SU-DHL-6 (cell line): Measurements from ENCODE around the gene ITGA8.

ENCODE experiments used
- H2AFZ ChIP-seq: fragments of 200-600 bp; sonication (generic); 2 replicates; pipeline ENCODE4 v1.6.1; 2014; ENCODE audit warnings: low read depth, mild to moderate bottlenecking, moderate library complexity, mixed read lengths, antibody characterized with exemption, low read length; ENCODE audit not compliant: severe bottlenecking
- H3F3A ChIP-seq: fragments of 200-600 bp; shearing (Covaris generic); 2 replicates; pipeline ENCODE4 v1.6.0; 2016; ENCODE audit warnings: antibody characterized with exemption, mild to moderate bottlenecking; ENCODE audit not compliant: insufficient read depth
- H3K27ac ChIP-seq: fragments of 200-600 bp; sonication (generic); 2 replicates; pipeline ENCODE4 v1.5.1; 2016; ENCODE audit warnings: low read depth, mild to moderate bottlenecking, low read length, moderate library complexity, mixed read lengths
- H3K27me3 ChIP-seq: fragments of 200-600 bp; sonication (generic), shearing (Covaris generic); 2 replicates; pipeline ENCODE4 v1.6.0; 2014; ENCODE audit warnings: mild to moderate bottlenecking, low read length
- H3K36me3 ChIP-seq: fragments of 200-600 bp; sonication (generic); 2 replicates; pipeline ENCODE4 v1.6.1; 2014; ENCODE audit warnings: mild to moderate bottlenecking, low read length, mixed read lengths
- H3K4me2 ChIP-seq: fragments of 300-600, 200-600 bp; shearing (Covaris generic), sonication (generic); 2 replicates; pipeline ENCODE4 v1.6.0; 2014; ENCODE audit warnings: low read length, low read depth, mild to moderate bottlenecking; ENCODE audit not compliant: poor library complexity, severe bottlenecking
- H3K4me3 ChIP-seq: fragments of 200-600 bp; sonication (generic); 2 replicates; pipeline ENCODE4 v1.5.1; 2014; ENCODE audit warnings: antibody characterized with exemption, low read length, mild to moderate bottlenecking, mixed read lengths; ENCODE audit not compliant: insufficient read depth, poor library complexity, severe bottlenecking
- H3K79me2 ChIP-seq: fragments of 200-600 bp; sonication (generic); 2 replicates; pipeline ENCODE4 v1.6.1; 2014; ENCODE audit warnings: mild to moderate bottlenecking, low read length, moderate library complexity; ENCODE audit not compliant: insufficient read depth
- H3K9ac ChIP-seq: fragments of 200-600 bp; sonication (generic); 2 replicates; pipeline ENCODE4 v1.7.0; 2014; ENCODE audit warnings: mild to moderate bottlenecking, low read length
- H3K9me2 ChIP-seq: fragments of 200-600 bp; sonication (generic); replicated peaks from 2 replicates; pipeline ENCODE4 v1.6.1; 2014; ENCODE audit warnings: low read length; ENCODE audit not compliant: insufficient read depth
- H3K9me3 ChIP-seq: fragments of 200-600 bp; sonication (generic); 2 replicates; pipeline ENCODE4 v1.6.1; 2014; ENCODE audit warnings: low read length, mixed read lengths; ENCODE audit not compliant: insufficient read depth
- H4K20me1 ChIP-seq: fragments of 200-600 bp; sonication (generic); 2 replicates; pipeline ENCODE4 v1.6.1; 2014; ENCODE audit warnings: low read depth, mild to moderate bottlenecking, antibody characterized with exemption, low read length, moderate library complexity, mixed read lengths
- EZH2phosphoT487 ChIP-seq: fragments of 200-600 bp; sonication (generic), shearing (Covaris generic); conservative IDR thresholded peaks from 2 replicates; pipeline ENCODE4 v1.6.1; 2018; ENCODE audit warnings: mild to moderate bottlenecking, antibody characterized with exemption, low read length, moderate library complexity, mixed read lengths
- TF ChIP-seq, protein P1 (sequence below): fragments of 200-600 bp; sonication (generic); IDR thresholded peaks from one replicate; pipeline ENCODE4 v1.5.1; 2017; ENCODE audit warnings: antibody characterized with exemption, mild to moderate bottlenecking, low read length, moderate library complexity; ENCODE audit not compliant: insufficient read depth, poor library complexity, severe bottlenecking

Gene ITGA8

GRCh38 chr10:15720635-15721287 lies 1.0 kb upstream of the ITGA8 start:
- no peak overlapping the region for H3K4me3 ChIP-seq
- H3K9me2 ChIP-seq, result no peaks in the 10 kb centered on the region
- no peaks in the 10 kb centered on the region for H3K27me3 ChIP-seq
- no peaks in the 10 kb centered on the region for H3F3A ChIP-seq
- no peak for TF ChIP-seq EZH2phosphoT487
- TF ChIP-seq, protein P1, sequence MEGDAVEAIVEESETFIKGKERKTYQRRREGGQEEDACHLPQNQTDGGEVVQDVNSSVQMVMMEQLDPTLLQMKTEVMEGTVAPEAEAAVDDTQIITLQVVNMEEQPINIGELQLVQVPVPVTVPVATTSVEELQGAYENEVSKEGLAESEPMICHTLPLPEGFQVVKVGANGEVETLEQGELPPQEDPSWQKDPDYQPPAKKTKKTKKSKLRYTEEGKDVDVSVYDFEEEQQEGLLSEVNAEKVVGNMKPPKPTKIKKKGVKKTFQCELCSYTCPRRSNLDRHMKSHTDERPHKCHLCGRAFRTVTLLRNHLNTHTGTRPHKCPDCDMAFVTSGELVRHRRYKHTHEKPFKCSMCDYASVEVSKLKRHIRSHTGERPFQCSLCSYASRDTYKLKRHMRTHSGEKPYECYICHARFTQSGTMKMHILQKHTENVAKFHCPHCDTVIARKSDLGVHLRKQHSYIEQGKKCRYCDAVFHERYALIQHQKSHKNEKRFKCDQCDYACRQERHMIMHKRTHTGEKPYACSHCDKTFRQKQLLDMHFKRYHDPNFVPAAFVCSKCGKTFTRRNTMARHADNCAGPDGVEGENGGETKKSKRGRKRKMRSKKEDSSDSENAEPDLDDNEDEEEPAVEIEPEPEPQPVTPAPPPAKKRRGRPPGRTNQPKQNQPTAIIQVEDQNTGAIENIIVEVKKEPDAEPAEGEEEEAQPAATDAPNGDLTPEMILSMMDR, result no peak
- no peaks in the 10 kb centered on the region for H3K9me3 ChIP-seq
- no peak overlapping the region for H3K4me2 ChIP-seq
- no peak overlapping the region for H2AFZ ChIP-seq
- H3K79me2 ChIP-seq, result no peaks in the 10 kb centered on the region
- H4K20me1 ChIP-seq, result no peaks in the 10 kb centered on the region
- H3K27ac ChIP-seq, result no peak overlapping the region
- no peaks in the 10 kb centered on the region for H3K36me3 ChIP-seq
- no peak overlapping the region for H3K9ac ChIP-seq

GRCh38 chr10:15719049-15719898 lies 448 bp downstream of the ITGA8 start:
- Histone ChIP-seq H3K27me3 (no peaks in the 10 kb centered on the region), H3K27ac (no peak overlapping the region), H3K9ac (no peak overlapping the region), H3K79me2 (no peaks in the 10 kb centered on the region), H3F3A (no peaks in the 10 kb centered on the region), H3K9me2 (no peaks in the 10 kb centered on the region), H3K9me3 (no peaks in the 10 kb centered on the region), H4K20me1 (no peaks in the 10 kb centered on the region), H2AFZ (no peak overlapping the region), H3K4me3 (no peak overlapping the region), H3K36me3 (no peaks in the 10 kb centered on the region), H3K4me2 (no peak overlapping the region)
- TF ChIP-seq EZH2phosphoT487, result no peak
- TF ChIP-seq, protein P1, result no peak

DNA sequence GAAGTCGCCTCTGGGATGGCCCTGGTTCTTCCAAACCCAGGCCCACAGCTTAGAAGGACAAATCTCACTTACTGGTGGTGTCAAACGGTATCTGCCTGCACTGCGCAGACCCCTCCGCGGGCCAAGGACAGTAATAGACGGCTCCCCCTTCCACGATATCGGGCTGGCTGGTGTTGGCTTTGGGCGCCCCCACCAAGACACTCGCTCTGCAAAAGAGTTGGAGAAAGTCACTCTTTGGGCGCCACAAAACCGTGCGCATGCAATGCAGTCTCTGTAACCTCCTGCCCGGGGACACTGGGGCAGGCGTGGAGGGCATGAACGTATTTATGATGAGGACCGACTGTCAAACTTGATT lies 1.1 kb downstream of the ITGA8 start:
- no peak for TF ChIP-seq EZH2phosphoT487
- TF ChIP-seq, protein P1, result no peak
- H3K9me3 ChIP-seq, result no peaks in the 10 kb centered on the region
- H3F3A ChIP-seq, result no peaks in the 10 kb centered on the region
- no peak overlapping the region for H2AFZ ChIP-seq
- H3K36me3 ChIP-seq, result no peaks in the 10 kb centered on the region
- no peak overlapping the region for H3K4me2 ChIP-seq
- H3K27me3 ChIP-seq, result no peaks in the 10 kb centered on the region
- no peaks in the 10 kb centered on the region for H3K9me2 ChIP-seq
- H4K20me1 ChIP-seq, result no peaks in the 10 kb centered on the region
- no peak overlapping the region for H3K4me3 ChIP-seq
- no peaks in the 10 kb centered on the region for H3K79me2 ChIP-seq
- no peak overlapping the region for H3K9ac ChIP-seq
- no peak overlapping the region for H3K27ac ChIP-seq
